HepG2 (cell line): ENCODE data around the gene GTF2F1. TPM values are rescaled to one million over a fixed set of nuclear protein-coding genes. Genes with fewer than 3 reads are reported as not detected.
A peak's percentile ranks its signal among the peaks of the same experiment; 100 is the strongest.

ENCODE experiments used
- CBX2 ChIP-seq, 2 experiments: fragments of 200-600 bp in 1 of 2; sonication (generic); formaldehyde crosslinking in 1 of 2; IDR thresholded peaks; 2 replicates each; pipeline versions ENCODE4 v1.7.0 to v1.8.1; 2018 to 2022; ENCODE audit warnings: low read depth in 2 of 2, low read length in 1 of 2, mild to moderate bottlenecking in 1 of 2, missing genetic modification reagents in 1 of 2
- CHD4 ChIP-seq: fragments of 200-600 bp; sonication (generic); IDR thresholded peaks from 2 replicates; pipeline ENCODE4 v1.7.0; 2017; ENCODE audit warnings: mild to moderate bottlenecking, low read length, borderline replicate concordance
- DNMT1 ChIP-seq: sonication (generic); formaldehyde crosslinking; IDR thresholded peaks from 2 replicates; pipeline ENCODE4 v1.5.1; 2020; ENCODE audit warnings: mild to moderate bottlenecking, missing genetic modification reagents
- DZIP1 ChIP-seq: sonication (generic); formaldehyde crosslinking; IDR thresholded peaks from 2 replicates; pipeline ENCODE4 v1.5.0; 2020; ENCODE audit warnings: mild to moderate bottlenecking, missing genetic modification reagents
- FLYWCH1 ChIP-seq: sonication (generic); formaldehyde crosslinking; IDR thresholded peaks from 2 replicates; pipeline ENCODE4 v1.8.1; 2023; ENCODE audit warnings: mild to moderate bottlenecking, missing genetic modification reagents
- HMG20B ChIP-seq: conservative IDR thresholded peaks from 2 replicates; pipeline ENCODE4 v1.6.1; 2016; ENCODE audit warnings: missing genetic modification reagents, missing compliant biosample characterization
- KDM5A ChIP-seq: fragments of 200-600 bp; sonication (generic); IDR thresholded peaks from 2 replicates; pipeline ENCODE4 v1.7.0; 2018; ENCODE audit warnings: antibody characterized with exemption, mild to moderate bottlenecking, low read length, borderline replicate concordance
- TCF7L2 ChIP-seq: IDR thresholded peaks from 2 replicates; pipeline ENCODE4 v1.6.1; 2011; ENCODE audit warnings: mild to moderate bottlenecking, low read depth, low read length, moderate library complexity
- ZBTB7A ChIP-seq: sonication (generic); formaldehyde crosslinking; IDR thresholded peaks from 2 replicates; pipeline ENCODE4 v1.8.0; 2022; ENCODE audit warnings: mild to moderate bottlenecking, missing genetic modification reagents
- ZNF18 ChIP-seq: sonication (generic); formaldehyde crosslinking; IDR thresholded peaks from 2 replicates; pipeline ENCODE4 v1.8.0; 2022; ENCODE audit warnings: mild to moderate bottlenecking, missing genetic modification reagents; ENCODE audit not compliant: insufficient replicate concordance
- ZNF207 ChIP-seq: fragments of 450-650 bp; IDR thresholded peaks from 2 replicates; pipeline ENCODE4 v1.6.1; 2016; ENCODE audit warnings: antibody characterized with exemption, borderline replicate concordance
- ZNF292 ChIP-seq: sonication (generic); formaldehyde crosslinking; IDR thresholded peaks from 2 replicates; pipeline ENCODE4 v1.8.1; 2022; ENCODE audit warnings: mild to moderate bottlenecking, low read depth, missing genetic modification reagents, borderline replicate concordance
- ZNF761 ChIP-seq: sonication (generic); formaldehyde crosslinking; conservative IDR thresholded peaks from 2 replicates; pipeline ENCODE4 v1.4.0; 2020; ENCODE audit warnings: mild to moderate bottlenecking, missing genetic modification reagents
- ZNF781 ChIP-seq: sonication (generic); formaldehyde crosslinking; IDR thresholded peaks from 2 replicates; pipeline ENCODE4 v1.5.1; 2020; ENCODE audit warnings: borderline replicate concordance, mild to moderate bottlenecking, missing genetic modification reagents; ENCODE audit errors: not compliant biosample characterization
- ZSCAN29 ChIP-seq: sonication (generic); formaldehyde crosslinking; conservative IDR thresholded peaks from 2 replicates; pipeline ENCODE4 v1.4.0; 2020; ENCODE audit warnings: mild to moderate bottlenecking, missing genetic modification reagents
- polyA plus RNA-seq, 8 experiments: library from polyadenylated mRNA; depleted of rRNA in 3 of 8; stranded (reverse) in 7 of 8; unstranded in 1 of 8; fragments of >200 nt; fragmentation: Illumina TruSeq in 4 of 8; extraction: Trizol in 4 of 8; gene quantifications; 2 replicates each; pipeline versions ENCODE4 v1.2.1 to v1.2.3, GENCODE V29; 2011 to 2016; ENCODE audit warnings: low read depth in 4 of 8, missing spikeins in 1 of 8, mixed read lengths in 1 of 8; ENCODE audit not compliant: insufficient read depth in 1 of 8
- total RNA-seq, 5 experiments: library from RNA; depleted of rRNA; stranded (reverse); fragments of >200 nt; fragmentation: Illumina TruSeq; extraction: Trizol; gene quantifications; 2 replicates each; pipeline ENCODE4 v1.2.3, GENCODE V29; 2016; ENCODE audit warnings: low read depth in 1 of 5
- TF ChIP-seq, protein P1 (sequence below): sonication (generic); formaldehyde crosslinking; IDR thresholded peaks from 2 replicates; pipeline ENCODE4 v1.8.1; 2023; ENCODE audit warnings: mild to moderate bottlenecking, moderate library complexity, missing genetic modification reagents
- TF ChIP-seq, protein P2 (sequence below): IDR thresholded peaks from 2 replicates; pipeline ENCODE4 v1.6.1; 2016; ENCODE audit warnings: low read depth
- TF ChIP-seq, protein P3 (sequence below): sonication (generic); formaldehyde crosslinking; IDR thresholded peaks from 2 replicates; pipeline ENCODE4 v1.8.0; 2022; ENCODE audit warnings: mild to moderate bottlenecking, missing genetic modification reagents
- TF ChIP-seq, protein P4 (sequence below): sonication (generic); formaldehyde crosslinking; IDR thresholded peaks from 2 replicates; pipeline ENCODE4 v1.4.0; 2020; ENCODE audit warnings: mild to moderate bottlenecking, missing genetic modification reagents

GTF2F1 gene
- total and polyA plus RNA-seq, 2 of the 13 experiments (the other 11 are each of a cell fraction or from before 2014, with no cell fraction given): 27.8 to 34.1 TPM

DNA sequence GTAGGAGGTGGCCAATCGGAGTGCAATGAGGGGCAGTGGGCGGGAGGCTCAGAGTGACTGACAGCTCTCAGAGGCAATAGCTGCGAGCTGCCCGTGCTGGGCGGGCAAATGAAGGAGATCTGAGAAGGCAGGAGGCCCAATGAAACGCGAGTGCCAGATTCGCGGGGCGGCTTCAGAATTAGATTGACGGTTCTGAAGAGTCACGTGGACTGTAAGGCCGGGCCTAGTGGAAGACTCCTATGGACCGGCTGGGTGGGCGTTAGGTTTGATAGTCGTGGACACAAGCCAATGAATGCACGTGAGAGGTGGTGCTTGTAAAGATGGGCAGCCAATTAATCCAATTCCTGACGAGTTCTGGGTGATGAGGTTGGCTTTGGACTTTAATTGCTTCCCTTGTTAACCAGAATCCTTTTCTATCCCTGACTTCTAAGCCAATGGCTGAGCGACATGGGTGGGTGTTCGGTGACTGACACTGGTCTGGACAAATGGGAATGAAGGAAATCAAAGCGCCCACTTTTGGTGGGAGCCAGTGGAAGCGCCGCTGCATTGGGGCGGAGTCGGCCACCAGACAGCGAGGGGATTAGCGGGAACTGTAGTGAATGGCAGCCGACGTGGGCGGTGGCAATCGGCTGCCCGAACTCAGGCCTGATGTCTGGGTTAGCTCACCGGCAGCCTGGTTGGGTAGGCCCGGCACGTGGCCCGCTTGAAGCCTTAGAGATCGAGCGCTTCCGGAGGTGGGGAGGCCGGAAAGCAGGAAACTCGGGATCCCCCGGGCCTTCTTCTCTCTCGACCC is 32.2 kb upstream of the GTF2F1 start (continued):
- no peak for TF ChIP-seq ZSCAN29 (CRISPR knock-in tag)
- no peak for TF ChIP-seq FLYWCH1 (CRISPR knock-in tag)
- TF ChIP-seq CBX2 (IDR thresholded peaks at IDR 0.05; ENCODE audit: low read depth, low read length): no peak
- no peak for TF ChIP-seq CBX2 (CRISPR knock-in tag; IDR thresholded peaks at IDR 0.05; ENCODE audit: low read depth)
- no peak for TF ChIP-seq DNMT1 (CRISPR knock-in tag)
- no peak for TF ChIP-seq ZNF207
- no peak for TF ChIP-seq ZBTB7A
- TF ChIP-seq, protein P1, sequence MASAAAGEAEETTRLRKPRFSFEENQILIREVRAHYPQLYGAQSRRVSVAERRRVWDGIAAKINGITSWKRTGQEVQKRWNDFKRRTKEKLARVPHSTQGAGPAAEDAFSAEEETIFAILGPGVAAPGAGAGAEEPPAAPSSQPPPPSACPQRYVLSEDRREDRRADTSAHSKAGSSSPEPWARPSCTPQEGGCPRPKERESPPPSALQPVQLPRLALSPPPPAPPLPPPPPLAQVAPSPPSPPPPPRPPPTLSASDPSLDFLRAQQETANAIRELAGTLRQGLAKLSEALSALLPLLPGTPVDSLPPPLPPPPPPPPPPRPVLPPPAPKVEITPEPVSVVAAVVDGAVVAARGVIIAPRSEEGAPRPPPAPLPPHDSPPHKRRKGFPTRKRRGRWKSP (CRISPR knock-in tag): peak; percentile 66; the same call in 1 of the 2 replicates
- TF ChIP-seq, protein P2, sequence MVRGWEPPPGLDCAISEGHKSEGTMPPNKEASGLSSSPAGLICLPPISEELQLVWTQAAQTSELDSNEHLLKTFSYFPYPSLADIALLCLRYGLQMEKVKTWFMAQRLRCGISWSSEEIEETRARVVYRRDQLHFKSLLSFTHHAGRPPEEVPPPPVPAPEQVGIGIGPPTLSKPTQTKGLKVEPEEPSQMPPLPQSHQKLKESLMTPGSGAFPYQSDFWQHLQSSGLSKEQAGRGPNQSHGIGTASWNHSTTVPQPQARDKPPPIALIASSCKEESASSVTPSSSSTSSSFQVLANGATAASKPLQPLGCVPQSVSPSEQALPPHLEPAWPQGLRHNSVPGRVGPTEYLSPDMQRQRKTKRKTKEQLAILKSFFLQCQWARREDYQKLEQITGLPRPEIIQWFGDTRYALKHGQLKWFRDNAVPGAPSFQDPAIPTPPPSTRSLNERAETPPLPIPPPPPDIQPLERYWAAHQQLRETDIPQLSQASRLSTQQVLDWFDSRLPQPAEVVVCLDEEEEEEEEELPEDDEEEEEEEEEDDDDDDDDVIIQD (CRISPR knock-in tag): peak; percentile 53; the same call in 1 of the 2 replicates
- TF ChIP-seq HMG20B (CRISPR knock-in tag): no peak
- TF ChIP-seq ZNF761 (CRISPR knock-in tag): no peak
- TF ChIP-seq KDM5A: no peak
- no peak for TF ChIP-seq DZIP1
- TF ChIP-seq TCF7L2: no peak
- TF ChIP-seq CHD4: no peak
- TF ChIP-seq ZNF292: no peak
- no peak for TF ChIP-seq ZNF18
- TF ChIP-seq, protein P3, sequence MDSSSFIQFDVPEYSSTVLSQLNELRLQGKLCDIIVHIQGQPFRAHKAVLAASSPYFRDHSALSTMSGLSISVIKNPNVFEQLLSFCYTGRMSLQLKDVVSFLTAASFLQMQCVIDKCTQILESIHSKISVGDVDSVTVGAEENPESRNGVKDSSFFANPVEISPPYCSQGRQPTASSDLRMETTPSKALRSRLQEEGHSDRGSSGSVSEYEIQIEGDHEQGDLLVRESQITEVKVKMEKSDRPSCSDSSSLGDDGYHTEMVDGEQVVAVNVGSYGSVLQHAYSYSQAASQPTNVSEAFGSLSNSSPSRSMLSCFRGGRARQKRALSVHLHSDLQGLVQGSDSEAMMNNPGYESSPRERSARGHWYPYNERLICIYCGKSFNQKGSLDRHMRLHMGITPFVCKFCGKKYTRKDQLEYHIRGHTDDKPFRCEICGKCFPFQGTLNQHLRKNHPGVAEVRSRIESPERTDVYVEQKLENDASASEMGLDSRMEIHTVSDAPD (CRISPR knock-in tag): 0 out of 2 replicates have a peak, but pooled peaks have one; percentile 62
- TF ChIP-seq ZNF781 (CRISPR knock-in tag): no peak
- TF ChIP-seq, protein P4, sequence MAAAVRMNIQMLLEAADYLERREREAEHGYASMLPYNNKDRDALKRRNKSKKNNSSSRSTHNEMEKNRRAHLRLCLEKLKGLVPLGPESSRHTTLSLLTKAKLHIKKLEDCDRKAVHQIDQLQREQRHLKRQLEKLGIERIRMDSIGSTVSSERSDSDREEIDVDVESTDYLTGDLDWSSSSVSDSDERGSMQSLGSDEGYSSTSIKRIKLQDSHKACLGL: no peak
